Stimulated activated CD4-positive, alpha-beta T cell treated with anti-CD3 and anti-CD28 coated beads, Interleukin-1b, Interleukin-23, amount 100 ng/mL, for 48 hours (primary cell): ENCODE data around the gene GKN2.
"Not testable (repeated sequence)": the region's sequence is repeated elsewhere in the genome, so short reads cannot be mapped to it uniquely, and the experiment has no call there.

Experiments
- DNase-seq: peaks from one replicate; pipeline ENCODE4 v3.0.0-alpha.2; 2020

GKN2 gene

DNA sequence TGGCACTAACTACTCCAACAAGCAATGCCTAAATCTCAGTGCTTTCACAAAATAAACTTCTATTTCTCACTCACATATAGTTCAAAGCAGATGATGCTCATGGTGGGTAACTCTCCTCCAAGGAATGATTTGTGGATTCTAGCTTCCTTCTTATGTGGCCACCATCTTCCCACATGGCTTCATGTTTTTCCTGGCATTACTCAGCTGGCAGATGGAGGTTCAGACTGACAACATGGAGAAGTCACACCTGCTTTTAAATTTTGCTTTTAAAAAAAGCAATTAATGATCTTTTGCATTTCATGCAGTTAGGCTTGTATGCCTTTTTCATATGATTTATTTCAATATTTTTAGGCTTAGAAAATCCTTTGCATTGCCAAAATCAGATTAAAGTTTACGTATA lies 6.3 kb upstream of the GKN2 start:
- DNase-seq: no peak

DNA sequence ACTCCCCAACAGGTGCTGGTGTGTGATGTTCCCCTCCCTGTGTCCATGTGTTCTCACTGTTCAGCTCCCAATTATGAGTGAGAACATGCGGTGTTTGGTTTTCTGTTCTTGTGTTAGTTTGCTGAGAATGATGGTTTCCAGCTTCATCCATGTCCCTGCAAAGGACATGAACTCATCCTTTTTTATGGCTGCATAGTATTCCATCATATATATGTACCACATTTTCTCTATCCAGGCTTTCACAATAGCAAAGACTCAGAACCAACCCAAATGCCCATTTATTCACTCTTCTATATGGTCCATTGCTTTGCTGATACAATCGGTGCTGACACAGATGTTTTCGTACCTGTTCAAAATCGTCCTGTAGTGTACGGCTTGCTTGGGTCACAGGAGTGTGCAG lies 2.7 kb upstream of the GKN2 start:
- not testable (repeated sequence) for DNase-seq

DNA sequence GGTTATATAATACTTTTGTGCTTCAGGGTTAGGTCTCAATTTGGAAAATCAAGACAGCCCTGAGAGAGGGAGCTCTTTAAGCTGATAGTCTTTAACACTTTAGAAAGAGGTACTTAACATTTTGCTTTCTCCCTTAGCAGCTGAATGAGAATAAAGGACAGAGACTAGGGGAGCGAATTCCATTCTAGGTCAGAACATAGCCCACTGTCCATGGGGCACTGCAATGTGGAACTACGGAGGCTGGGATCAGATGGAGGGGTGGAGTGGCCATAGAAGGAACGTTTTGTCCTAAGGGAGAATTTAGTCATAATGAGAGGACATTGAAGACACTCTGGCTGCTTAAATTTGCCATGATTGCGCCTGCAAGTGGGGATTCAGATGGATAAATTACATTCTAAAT lies 794 bp downstream of the GKN2 start:
- no peak for DNase-seq

DNA sequence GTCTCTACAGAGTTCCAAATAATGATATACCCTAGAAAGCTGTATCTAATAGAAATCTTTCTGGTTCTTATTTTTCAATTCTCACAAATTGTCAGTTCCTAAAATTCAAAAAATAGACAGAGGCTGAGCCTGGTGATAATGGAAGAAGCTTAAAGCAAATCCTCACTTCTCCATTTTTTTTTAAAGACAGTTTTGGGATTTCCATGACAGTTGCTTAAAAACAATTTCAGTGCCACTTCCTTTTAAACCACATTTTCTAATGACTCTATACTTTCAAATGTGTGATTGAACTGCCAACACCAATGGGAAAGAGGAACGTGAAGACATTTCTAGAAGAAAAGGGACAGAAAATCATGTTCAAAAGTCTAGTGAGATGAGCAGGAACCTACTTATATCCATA lies 4.0 kb downstream of the GKN2 start:
- no peak for DNase-seq

DNA sequence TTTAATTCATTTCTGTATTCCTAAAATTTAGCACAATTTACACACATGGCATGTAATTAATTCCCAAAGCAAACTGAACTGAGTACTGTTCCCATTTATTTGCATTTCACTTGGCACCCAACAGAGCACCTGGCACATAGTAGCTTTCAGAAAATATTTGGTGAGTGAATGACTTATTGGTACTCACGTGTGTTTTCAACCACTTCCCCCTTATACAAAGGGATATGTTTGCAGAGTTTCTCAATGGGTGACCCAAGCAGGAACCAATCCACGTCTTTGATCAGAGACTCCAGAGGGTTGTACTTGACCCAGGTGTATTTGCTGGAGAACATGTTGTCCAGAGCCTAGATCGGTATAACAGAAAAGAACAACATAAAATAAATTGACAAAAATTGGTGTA lies 6.6 kb downstream of the GKN2 start:
- no peak for DNase-seq

DNA sequence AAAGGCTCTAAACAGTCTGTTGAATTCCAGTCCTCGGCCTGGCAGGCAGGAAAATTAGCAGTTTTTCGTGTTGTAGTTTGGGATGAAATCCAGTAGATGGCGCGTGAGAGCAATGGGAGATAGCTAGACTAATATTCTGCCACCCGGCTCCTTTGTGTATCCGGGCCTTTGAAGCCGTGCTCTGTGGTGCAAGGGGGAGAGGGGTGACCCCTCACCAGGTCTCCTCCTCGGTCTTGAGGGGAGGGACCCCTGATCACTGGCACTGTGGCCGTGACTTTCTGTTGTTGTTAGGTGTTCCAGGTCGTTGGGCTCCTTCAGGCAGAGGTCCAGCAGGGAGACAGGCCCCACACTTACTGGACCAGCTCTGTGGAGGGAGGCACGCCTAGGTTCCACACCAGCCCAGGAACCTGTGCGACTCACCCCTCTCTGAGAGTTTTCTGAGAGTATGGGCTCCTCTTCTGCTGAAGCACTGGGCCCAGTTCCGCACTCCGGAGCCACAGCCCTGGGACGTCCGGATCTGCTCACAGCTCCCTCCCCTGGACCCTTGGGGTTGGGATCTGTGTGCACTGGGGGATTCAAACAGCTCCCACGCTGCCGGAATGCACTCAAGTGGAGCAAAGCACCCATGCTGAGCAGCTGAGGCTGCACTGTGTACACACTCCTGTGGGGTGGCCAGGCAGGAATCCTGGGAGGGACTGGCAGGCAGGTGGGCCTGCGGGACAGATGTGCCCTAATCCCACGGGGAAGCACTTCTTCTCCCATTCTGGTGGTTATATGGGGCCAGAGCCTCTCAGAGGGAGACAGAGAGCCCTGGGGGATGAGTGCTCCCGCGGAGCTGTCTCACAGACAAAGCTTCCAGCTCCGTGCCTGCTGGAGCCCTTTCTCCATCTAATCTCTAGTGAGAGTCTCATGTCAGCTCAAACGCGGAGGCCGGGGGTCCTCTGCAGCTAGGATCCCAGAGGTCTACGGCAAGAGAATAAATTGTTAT lies 8.8 kb downstream of the GKN2 start:
- DNase-seq: peak; percentile 49

DNA sequence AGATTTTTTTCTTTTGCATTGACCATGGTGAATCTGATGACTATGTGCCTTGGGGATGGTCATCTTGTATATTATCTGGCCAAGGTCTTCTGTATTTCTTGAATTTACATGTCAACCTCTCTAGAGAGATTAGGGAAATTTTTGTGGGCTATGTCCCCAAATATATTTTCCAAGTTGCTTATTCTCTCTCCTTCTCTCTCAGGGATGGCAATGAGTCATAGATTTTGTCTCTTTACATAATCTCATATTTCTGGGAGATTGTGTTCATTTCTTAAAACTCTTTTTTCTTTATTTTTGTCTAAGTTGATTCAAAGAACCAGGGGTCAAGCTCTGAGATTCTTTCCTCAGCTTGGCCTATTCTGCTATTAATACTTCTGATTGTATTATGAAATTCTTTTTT lies 9.9 kb downstream of the GKN2 start:
- no peak for DNase-seq

DNA sequence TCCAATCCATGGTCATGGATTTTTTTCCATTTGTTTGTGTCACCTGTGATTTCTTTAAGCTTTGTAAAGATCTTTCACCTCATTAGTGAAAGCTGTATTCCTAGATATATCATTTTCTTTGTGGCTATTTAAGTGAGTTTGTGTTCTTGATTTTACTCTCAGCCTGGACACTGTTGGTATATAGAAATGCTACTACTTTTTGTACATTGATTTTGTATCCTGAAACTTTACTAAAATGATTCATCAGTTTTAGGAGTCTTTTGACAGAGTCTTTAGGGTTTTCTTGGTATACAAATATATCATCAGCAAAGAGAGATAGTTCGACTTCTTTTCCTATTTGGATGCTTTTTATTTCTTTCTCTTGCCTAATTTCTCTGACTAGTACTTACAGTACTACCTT lies 12.3 kb downstream of the GKN2 start:
- DNase-seq: no peak

DNA sequence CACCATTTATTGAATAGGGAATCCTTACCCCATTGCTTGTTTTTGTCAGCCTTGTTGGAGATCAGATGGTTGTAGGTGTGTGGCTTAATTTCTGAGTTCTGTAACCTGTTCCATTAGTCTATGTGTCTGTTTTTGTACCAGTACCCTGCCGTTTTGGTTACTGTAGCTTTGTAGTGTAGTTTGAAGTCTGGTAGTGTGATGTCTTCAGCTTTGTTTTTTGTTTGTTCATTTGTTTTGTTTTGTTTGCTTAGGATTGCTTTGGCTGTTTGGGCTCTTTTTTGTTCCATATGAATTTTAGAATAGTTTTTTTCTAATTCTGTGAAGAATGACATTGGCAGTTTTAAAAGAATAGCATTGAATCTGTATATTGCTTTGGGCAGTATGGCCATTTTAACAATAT lies 12.7 kb downstream of the GKN2 start:
- DNase-seq: no peak

DNA sequence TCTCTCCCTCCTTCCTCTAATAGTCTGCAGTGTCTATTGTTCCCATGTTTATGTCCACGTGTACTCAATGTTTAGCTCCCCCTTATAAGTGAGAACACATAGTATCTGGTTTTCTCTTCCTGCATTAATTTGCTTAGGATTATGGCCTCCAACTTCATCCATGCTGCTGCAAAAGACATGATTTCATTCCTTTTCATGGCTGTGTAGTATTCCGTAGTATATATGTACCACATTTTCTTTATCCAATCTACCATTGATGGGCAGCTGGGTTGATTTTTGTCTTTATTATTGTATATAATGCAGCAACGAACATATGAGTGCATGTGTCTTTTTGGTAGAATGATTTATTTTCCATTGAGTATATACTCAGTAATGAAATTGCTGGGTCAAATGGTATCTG lies 13.8 kb downstream of the GKN2 start:
- DNase-seq: no peak

DNA sequence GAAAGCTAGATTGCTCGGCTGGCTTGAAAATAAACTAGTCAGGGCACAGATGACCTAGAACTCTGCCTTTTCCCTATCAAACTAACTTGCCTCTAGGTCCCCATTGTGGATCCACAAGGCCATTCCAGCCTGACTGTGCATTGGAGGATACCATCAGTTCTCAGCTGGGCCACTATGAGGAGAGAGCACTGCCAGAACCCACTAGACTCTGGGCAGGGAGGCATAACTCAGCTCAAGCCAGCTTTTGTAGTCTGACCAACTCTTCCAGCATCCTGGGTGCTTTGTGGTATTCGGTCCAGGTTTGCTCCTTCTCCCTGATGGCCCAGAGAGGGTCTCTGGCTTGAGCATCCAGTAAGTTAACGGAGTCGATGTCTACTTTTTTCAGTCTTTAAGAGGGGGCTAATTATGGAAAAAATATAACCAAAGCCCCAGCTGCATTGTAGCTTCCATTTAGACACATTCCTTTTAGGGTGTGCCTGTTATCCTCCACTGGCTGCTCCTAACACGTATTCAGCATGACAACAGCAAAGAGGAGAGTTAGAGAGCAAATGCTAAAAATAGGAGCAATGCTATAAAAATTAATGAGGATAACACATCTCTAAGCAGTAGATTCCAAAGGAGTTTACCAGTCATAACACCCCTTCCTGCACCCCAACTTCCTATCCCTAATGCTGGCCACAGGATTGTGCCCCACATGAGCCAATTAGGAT lies 15.2 kb downstream of the GKN2 start:
- DNase-seq: no peak

DNA sequence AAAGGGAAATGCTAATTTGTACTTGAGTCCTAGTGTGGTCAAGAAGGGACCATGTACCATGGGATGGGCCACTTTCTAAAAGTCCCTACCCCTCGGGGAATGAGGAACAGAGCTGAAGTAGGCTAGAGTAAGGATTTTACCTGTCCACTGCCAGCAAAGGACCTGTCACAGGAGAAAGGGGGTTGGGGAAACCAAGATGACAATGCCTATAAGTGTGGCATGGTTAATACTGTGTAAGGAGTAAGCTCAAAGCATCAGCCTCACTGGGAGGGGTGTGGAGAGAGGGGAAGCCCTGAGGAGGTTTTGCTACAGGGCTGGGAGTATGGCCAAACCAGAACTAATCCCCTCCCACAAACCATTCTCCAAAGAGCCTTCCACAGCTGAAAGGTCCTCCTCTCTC lies 15.8 kb downstream of the GKN2 start:
- no peak for DNase-seq

DNA sequence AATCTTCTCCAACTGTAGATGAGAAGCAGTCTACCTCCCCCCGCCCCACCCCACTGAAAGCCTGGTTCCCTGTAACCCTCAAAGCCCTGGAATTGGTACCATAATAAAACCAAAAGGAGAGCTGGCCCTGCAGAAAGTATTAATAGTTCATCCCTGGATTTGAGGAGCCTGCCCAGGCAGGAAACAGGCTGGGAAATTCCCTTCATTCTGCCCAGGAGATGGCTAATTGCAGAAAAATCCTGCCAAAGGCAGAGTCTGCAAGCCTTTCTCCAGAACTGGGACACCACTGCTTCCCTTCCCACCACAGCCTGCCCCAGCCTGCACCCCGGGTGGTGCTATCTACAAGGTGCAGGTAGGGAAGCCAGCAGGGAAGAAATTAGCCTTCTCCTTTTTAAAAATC lies 16.3 kb downstream of the GKN2 start:
- DNase-seq: no peak

DNA sequence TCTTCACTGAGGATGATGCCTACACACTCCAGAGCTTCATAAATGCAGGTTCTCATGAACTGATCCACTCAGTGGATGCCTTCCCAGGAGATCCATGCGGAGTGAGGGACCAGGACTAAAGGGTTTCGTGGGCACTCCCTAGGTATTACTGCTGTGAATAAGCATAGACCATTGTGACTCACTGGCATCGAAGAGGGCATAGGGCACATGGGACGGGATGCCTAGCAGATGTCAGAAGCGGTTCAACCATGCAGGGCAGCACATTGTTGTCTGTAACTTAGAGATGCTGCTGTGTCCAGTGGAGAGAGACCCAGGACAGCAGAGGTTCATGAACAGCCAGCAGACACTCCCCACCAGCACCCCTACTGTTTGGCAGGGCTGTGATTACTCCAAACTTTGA lies 17.2 kb downstream of the GKN2 start:
- no peak for DNase-seq

DNA sequence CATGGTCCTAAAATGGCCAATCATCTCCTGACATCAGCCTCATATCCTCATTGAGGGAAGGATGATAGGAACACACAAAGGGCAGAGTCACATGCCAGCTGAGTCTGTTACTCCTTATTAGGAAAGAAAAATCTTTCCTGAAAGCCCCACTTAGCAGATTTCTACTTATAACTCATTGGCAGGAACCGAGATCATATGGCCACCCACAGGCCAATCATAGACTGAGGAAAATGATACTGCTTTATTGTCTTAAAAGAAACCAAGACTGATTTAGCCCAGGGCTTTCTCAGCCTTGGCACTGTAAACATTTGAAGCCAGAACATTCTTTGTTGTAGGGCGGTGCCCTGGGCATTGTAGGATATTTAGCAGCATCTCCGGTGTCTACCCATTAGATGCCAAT lies 18.7 kb downstream of the GKN2 start:
- DNase-seq: no peak

DNA sequence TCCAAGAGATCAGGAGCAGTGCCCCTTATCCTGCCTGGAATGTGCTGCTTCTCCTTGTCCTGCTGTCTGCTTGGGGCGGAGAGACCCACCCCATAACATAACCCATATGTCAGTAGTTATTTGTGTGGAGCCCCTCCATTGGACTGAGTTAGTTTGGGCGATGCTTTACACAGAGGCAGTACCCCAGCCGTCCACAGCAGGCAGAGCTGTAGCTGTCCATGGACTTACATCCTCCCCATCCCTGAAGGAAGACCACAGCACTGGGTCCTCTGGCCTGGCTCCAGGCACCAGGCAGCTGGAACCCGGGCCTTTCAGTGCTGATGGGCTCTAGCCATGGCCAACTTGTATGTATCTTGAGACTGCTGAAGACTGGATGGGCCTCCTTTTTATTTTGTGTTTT lies 20.3 kb downstream of the GKN2 start:
- DNase-seq: no peak

DNA sequence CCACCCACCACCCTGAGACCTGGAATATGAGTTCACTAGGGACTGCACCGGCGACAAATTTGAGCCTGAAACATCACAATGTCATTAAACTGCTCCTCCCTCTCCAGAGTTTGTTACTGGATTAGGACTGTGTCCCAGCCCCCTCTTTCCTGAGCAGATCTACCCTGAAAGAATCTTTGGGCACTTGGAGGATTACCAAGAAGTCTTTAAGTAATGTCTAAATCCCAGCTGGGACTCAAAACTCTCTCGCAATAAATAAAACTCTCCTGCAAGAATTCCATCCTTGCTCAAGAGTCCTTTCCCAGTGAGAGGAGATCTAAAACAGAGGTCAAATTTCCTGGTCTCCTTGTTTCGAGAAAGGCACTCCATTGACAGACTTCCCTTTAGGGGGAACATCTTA lies 20.9 kb downstream of the GKN2 start:
- no peak for DNase-seq

DNA sequence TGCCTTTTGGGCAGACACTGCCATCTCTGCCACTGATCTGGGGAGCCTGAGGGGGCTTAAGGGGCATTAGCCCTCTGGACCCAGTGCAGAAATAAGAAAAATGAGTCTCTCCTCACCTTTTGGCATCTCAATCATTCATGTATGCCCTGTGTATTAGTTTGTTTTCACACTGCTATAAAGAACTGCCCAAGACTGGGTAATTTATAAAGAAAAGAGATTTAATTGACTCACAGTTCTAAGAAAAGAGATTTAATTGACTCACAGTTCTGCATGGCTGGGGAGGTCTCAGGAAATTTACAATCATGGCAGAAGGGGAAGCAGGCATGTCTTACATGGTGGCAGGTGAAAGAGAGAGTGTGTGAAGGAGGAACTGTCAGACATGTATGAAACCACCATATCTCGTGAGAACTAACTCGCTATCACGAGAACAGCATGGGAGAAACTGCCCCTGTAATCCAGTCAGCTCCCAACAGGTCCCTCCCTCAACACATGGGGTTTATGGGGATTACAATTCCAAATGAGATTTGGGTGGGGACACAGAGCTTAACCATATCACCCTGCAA lies 21.5 kb downstream of the GKN2 start:
- no peak for DNase-seq

DNA sequence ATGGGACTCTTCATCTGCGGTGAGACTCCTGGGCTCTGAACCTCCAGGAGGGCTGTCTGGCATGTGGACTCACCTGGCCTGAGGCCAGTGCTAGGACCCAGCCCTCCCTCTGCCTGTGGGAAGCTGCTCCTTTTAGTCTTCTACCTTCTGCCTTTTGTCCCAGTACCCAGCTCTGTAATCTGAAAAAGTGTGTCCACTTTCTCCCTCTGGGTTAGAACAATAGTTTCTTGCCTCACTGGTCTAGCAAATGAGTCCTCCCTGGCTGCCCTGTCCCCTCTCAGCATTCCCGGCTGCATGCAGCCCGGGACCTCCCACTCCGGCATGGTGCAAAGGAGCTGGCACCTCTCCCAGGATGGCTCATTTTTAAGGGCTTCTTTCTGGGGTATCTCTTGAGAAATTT lies 25.9 kb downstream of the GKN2 start:
- DNase-seq: no peak

DNA sequence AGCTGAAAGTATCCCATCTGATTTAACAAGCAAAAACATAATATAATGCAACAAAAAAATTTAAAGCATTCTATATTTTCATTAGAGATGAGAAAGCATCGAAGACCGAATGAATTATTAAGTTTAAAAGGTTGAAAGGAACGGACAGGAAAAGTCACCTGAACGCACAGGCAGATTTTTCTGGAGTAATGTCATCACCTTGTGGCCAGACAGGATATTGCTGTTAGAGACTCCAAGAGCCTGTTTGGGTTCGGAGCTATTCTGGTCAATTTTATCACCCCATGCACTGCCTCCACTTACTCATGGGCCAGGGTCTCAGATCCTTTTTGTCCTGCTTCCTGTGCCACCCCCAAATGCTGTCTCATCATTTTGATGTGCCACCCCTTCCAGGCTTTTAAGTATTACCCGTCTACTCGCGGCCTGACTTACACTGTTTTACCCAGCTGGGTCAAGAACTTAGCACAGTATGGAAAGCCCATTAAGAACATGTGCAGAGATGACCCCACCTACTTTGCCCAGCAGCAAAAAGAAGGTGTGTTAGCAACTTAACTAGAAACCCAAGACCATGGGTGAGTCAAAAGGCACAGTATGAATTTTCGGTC lies 27.3 kb downstream of the GKN2 start:
- DNase-seq: peak; percentile 31

DNA sequence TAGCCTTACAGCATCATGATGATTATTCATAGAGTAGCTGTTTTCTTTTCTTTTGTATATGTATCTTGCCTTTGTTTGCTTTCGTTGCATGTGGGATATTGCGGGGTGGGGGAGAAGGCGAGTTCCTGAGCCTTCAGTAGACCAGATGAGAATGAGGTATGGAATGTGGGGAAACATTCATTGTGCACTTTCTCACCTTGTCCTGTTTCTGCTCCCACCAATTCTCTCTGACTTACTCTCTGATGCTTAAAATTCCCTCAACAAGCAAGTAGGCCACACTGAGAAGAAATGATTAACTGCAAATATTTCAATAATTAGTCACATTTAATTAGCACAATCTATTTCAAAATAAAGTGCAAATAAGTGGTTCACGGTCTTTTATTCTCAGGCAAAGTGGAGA lies 31.0 kb downstream of the GKN2 start:
- DNase-seq: no peak

DNA sequence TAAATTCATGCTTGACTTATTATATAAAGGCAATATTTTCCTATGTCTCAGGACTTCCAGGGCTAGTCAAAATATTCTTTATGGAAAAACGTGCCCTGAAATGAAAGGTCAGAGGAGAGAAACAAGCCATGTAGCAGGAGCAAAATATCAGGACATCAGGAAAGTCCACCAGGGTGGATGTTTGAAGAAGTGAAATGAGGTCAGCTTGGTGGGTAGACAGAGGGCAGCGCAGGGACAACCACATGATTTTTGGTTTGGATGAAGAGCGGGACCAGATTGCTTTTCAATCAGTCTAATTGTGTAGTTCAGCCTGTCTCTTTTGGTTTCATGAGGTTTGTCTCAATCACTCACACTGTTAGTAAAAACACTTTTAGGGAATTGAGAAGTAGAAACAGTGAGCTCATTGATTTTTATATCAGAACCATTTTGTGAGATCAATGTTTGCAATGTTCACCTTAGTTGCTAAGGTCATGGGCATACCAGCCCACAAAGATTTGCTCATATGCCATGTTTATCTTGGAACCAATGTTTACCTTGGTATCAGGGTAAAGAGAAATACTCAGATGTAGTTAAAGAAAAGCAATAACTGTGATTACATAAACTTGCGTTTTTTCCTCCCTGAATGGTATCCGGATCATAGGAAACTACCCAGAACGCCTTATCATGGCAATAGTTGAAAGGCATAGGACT lies 32.1 kb downstream of the GKN2 start:
- DNase-seq: no peak

DNA sequence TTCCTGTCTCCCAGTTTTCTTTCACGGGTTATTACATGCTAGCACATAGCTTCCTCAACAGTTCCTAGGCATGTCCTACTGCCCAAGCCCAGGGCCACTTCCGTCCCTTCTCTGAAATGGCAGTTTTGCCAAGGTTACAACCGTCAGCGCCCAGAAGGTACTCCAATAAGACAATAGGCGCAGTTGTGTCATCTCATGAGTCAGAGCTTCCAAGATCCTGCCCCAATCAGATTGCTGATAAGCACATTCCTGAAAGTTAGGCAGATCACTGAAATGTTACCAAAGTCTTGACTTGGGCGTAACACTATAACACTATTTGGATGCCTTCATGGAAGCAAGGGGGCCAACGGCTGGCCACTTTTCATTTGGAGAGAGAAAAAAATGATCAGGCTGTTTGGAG lies 34.2 kb downstream of the GKN2 start:
- DNase-seq: no peak
